ENCODE results near the gene GRN.

GRN gene

GRCh38 chr17:44397479-44398440 is 52.7 kb downstream of the GRN start:
- FAIRE-seq (no peak), DNase-seq (ENCODE audit: extremely low spot score, insufficient read length, low read depth) (no peak)

- DNase-seq (ENCODE audit: extremely low spot score, insufficient read length, low read depth) = no peak
- FAIRE-seq = no peak
Measured at GRCh38 chr17:44398692-44399691, 53.9 kb downstream of the GRN start.

GRCh38 chr17:44400226-44400847 is 55.2 kb downstream of the GRN start:
- FAIRE-seq = peak; percentile 76
- DNase-seq (ENCODE audit: extremely low spot score, insufficient read length, low read depth) = no peak
